ENCODE measurements around the gene KIAA0753. TPM values are rescaled to one million over a fixed set of nuclear protein-coding genes. Genes with fewer than 3 reads are reported as not detected.
A peak's percentile ranks its signal among the peaks of the same experiment; 100 is the strongest.

Gene KIAA0753
- total RNA-seq, 2 donors from 2014 or later = 37.2 to 50.1 TPM

DNA sequence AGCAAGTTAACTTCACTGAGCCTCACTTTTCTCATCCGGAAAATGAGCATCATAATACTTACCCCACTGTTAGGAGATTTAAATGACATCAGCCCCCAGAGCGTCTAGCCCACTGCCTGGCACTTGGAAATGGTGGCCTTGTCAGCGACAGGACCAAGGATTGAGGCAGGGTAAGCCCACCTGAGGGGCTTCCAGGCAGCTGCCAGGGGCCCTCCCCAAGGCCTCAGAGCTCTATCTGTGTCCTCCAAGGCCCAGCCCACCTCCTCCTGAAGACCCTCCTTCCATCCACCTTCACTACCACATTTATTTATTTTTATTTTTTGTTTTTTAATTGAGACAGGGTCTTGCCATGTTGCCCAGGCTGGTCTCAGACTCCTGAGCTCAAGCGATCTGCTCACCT is 97.9 kb downstream of the KIAA0753 start:
- Histone ChIP-seq H3K27ac (ENCODE audit: low read depth, low read length) (no peak overlapping the region), H3K36me3 (ENCODE audit: control insufficient read depth, insufficient read depth, low read length) (no peaks in the 10 kb centered on the region), H3K9ac (ENCODE audit: extremely low read depth, low read length, poor library complexity, severe bottlenecking) (no peak overlapping the region), H3K27me3 (ENCODE audit: control insufficient read depth, insufficient read depth, low read length, poor library complexity, severe bottlenecking) (no peaks in the 10 kb centered on the region), H3K4me3 (ENCODE audit: low read length) (no peak overlapping the region), H3K9me3 (ENCODE audit: control insufficient read depth, low read length) (no peaks in the 10 kb centered on the region), H3K4me1 (ENCODE audit: control insufficient read depth, insufficient read depth, low read length) (no peaks in the 10 kb centered on the region)
- no peaks in the 10 kb centered on the region for H3K27me3 Mint-ChIP-seq (ENCODE audit: insufficient read depth)
- TF ChIP-seq, protein P1, sequence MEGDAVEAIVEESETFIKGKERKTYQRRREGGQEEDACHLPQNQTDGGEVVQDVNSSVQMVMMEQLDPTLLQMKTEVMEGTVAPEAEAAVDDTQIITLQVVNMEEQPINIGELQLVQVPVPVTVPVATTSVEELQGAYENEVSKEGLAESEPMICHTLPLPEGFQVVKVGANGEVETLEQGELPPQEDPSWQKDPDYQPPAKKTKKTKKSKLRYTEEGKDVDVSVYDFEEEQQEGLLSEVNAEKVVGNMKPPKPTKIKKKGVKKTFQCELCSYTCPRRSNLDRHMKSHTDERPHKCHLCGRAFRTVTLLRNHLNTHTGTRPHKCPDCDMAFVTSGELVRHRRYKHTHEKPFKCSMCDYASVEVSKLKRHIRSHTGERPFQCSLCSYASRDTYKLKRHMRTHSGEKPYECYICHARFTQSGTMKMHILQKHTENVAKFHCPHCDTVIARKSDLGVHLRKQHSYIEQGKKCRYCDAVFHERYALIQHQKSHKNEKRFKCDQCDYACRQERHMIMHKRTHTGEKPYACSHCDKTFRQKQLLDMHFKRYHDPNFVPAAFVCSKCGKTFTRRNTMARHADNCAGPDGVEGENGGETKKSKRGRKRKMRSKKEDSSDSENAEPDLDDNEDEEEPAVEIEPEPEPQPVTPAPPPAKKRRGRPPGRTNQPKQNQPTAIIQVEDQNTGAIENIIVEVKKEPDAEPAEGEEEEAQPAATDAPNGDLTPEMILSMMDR (conservative IDR thresholded peaks at IDR 0.05) = no peak
- no peak overlapping the region for H3K4me3 Mint-ChIP-seq
- H3K27ac Mint-ChIP-seq = no peak overlapping the region
- DNase-seq = no peak
- 86 to 90% methylated on average over 3 to 4 of the region's 4 CpGs for WGBS, 2 experiments (ENCODE audit: insufficient coverage in 1 of 2, insufficient read length in 1 of 2)
- peaks cover 6% of the 10 kb centered on the region for H3K4me1 Mint-ChIP-seq
- H3K9me3 Mint-ChIP-seq = peaks cover under 1% of the 10 kb centered on the region
- no peaks in the 10 kb centered on the region for H3K36me3 Mint-ChIP-seq (ENCODE audit: low read depth)

DNA sequence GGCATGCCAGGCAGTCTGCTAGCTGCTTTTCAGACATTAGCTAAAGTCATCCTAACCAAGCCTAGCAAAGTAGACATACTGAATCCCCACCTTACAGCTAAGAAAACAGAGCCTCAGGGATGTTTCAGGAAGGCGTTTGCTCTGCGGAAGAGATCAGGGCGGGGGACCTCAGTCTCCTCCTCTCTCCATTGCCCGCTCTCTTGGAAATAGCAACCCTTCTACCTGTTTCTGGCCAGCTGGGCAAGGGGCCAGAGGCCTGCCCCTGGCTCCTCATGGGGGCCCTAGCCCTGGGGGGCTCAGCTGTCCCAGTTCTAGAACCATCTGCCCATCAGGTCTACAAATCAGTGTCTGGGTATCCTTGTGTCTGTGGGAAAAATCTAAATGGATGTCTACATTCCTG is 98.6 kb downstream of the KIAA0753 start:
- no peak overlapping the region for H3K27ac Mint-ChIP-seq
- TF ChIP-seq, protein P1 (conservative IDR thresholded peaks at IDR 0.05) = no peak
- Histone ChIP-seq H3K27ac (ENCODE audit: low read depth, low read length) (no peak overlapping the region), H3K9me3 (ENCODE audit: control insufficient read depth, low read length) (no peaks in the 10 kb centered on the region), H3K4me3 (ENCODE audit: low read length) (no peak overlapping the region), H3K36me3 (ENCODE audit: control insufficient read depth, insufficient read depth, low read length) (no peaks in the 10 kb centered on the region), H3K4me1 (ENCODE audit: control insufficient read depth, insufficient read depth, low read length) (no peaks in the 10 kb centered on the region), H3K27me3 (ENCODE audit: control insufficient read depth, insufficient read depth, low read length, poor library complexity, severe bottlenecking) (no peaks in the 10 kb centered on the region), H3K9ac (ENCODE audit: extremely low read depth, low read length, poor library complexity, severe bottlenecking) (no peak overlapping the region)
- 83 to 88% methylated on average over 2 to 4 of the region's 4 CpGs for WGBS, 2 experiments (ENCODE audit: insufficient coverage in 1 of 2, insufficient read length in 1 of 2)
- no peak for DNase-seq
- no peak overlapping the region for H3K4me3 Mint-ChIP-seq
- H3K36me3 Mint-ChIP-seq (ENCODE audit: low read depth) = no peaks in the 10 kb centered on the region
- peaks cover 2% of the 10 kb centered on the region for H3K9me3 Mint-ChIP-seq
- H3K4me1 Mint-ChIP-seq = peaks cover 6% of the 10 kb centered on the region
- no peaks in the 10 kb centered on the region for H3K27me3 Mint-ChIP-seq (ENCODE audit: insufficient read depth)

DNA sequence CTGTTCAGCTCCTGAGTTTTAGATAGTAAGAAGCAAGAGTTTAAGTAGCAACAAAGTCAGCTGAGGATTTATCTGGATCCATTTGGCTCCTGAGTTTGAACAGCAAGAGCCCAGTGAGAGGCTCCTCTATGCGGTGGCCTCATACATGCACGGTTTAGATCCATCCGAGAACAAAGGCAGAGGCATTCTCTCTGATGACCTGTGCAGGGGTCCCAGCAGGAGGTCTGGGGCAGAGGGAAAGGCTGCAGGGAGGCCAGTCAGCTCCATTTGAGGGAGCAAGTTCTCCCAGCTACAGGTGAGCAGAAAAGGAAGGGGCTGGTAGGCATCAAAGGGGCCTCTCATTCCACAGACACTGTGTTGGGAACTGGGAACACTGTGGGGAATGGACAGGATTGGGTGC is 100.6 kb downstream of the KIAA0753 start:
- Mint-ChIP-seq H3K4me3 (no peak overlapping the region), H3K27me3 (ENCODE audit: insufficient read depth) (no peaks in the 10 kb centered on the region), H3K4me1 (peaks cover 6% of the 10 kb centered on the region), H3K36me3 (ENCODE audit: low read depth) (no peaks in the 10 kb centered on the region), H3K27ac (no peak overlapping the region), H3K9me3 (peaks cover 2% of the 10 kb centered on the region)
- Histone ChIP-seq H3K36me3 (ENCODE audit: control insufficient read depth, insufficient read depth, low read length) (no peaks in the 10 kb centered on the region), H3K4me1 (ENCODE audit: control insufficient read depth, insufficient read depth, low read length) (no peaks in the 10 kb centered on the region), H3K27me3 (ENCODE audit: control insufficient read depth, insufficient read depth, low read length, poor library complexity, severe bottlenecking) (no peaks in the 10 kb centered on the region), H3K27ac (ENCODE audit: low read depth, low read length) (no peak overlapping the region), H3K4me3 (ENCODE audit: low read length) (no peak overlapping the region), H3K9ac (ENCODE audit: extremely low read depth, low read length, poor library complexity, severe bottlenecking) (no peak overlapping the region), H3K9me3 (ENCODE audit: control insufficient read depth, low read length) (no peaks in the 10 kb centered on the region)
- 44 to 57% methylated on average over 3 of the region's 3 CpGs for WGBS, 2 experiments (ENCODE audit: insufficient coverage in 1 of 2, insufficient read length in 1 of 2)
- TF ChIP-seq, protein P1 (conservative IDR thresholded peaks at IDR 0.05) = no peak
- DNase-seq = peak; percentile 60

Data from endodermal cell (in vitro differentiated cells).